NCI-H2107 treated with DMSO at 0.1 percent for 48 hours (cell line): ENCODE results near the gene TMEM178B.

Source experiments
- DNase-seq: peaks from one replicate; lab custom pipeline; 2025; ENCODE audit not compliant: unreplicated experiment; lab: John Stamatoyannopoulos, UW

The TMEM178B gene

DNA sequence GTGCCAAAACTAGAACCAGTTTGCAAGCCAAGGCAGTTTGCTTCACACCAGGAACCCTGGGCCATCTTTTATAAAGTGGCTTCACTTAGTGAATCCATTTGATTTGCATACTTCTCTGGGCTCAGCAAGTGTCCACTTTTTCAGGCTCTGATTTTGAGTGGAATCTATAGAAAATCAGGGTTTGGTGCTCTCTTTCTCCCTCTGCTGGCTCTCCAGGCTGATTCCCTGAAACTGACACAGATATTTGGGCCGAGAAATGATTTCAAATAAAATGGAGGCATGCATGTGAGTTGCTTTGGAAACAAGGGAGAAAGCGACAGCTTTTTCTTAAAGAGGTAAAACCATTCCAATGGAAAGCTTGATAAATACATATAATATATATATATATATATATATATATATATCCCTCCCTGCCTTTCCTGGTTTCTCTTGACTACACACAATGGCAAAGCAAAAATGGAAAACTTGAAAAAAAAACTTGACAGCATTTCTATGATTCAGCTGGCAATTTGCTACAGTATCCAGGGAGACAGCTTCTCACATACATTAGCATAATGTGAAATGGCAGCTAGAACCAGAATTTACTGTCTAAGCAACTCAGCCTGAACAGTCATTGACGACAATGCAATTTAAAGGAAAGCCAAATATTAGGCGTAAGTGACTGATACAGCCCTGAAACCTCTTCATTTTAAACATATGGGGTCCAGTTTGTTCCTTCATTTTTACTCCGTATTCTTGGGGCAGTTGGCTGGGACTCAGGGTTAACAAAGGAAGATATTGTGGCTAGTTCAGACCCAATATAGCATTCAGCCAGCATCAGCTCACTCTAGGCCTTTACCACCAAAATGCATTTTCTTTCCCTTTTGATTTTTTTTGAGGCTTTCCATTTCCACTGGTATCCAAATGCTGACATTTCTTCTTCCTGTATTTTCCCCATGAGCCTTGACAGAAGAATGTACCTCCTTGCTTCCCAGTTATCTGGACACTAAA lies 188.5 kb downstream of the TMEM178B start:
- DNase-seq: no peak

GRCh38 chr7:141263508-141263907 lies 189.6 kb downstream of the TMEM178B start:
- DNase-seq: no peak

GRCh38 chr7:141263983-141264382 lies 190.1 kb downstream of the TMEM178B start:
- DNase-seq: no peak

DNA sequence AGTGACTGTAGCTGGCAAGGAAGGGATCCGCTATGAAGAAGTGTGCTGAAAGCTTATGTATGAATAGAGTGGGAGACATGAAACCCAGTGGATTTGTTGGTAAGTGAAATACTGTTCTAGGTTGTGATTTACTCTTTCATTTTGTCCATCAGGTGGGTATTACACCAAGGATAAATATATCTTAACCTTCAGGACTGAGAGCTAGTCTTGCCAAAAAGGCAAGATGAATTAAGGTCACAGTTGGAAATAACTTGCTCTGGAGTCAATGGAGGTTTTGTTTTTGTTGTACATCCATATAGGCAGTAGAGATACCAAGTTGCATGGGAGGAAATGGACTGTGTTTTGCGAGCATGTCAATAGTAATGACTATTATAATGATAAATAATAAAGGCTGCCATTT lies 190.6 kb downstream of the TMEM178B start:
- DNase-seq: no peak

- no peak for DNase-seq
Measured at GRCh38 chr7:141265668-141266067, 191.8 kb downstream of the TMEM178B start.

DNA sequence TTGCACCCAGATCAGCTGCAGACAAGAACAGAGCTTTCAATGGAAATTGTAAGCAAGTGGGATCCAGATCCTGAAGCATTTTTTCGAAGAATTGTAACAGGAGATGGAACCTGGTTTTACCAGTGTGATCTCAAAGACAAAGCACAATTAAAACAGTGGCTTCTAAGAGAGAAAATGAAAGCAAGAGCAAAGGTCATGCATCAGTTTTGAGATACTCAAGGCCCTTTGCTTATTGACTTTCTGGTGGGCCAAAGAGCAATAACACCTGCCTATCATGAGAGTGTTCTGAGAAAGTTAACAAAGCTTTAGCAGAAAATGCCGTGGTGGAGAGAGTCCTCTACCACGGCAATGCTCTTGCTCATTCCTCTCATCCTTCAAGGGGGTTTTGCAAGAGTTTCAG lies 194.8 kb downstream of the TMEM178B start:
- DNase-seq: peak; percentile 36

DNA sequence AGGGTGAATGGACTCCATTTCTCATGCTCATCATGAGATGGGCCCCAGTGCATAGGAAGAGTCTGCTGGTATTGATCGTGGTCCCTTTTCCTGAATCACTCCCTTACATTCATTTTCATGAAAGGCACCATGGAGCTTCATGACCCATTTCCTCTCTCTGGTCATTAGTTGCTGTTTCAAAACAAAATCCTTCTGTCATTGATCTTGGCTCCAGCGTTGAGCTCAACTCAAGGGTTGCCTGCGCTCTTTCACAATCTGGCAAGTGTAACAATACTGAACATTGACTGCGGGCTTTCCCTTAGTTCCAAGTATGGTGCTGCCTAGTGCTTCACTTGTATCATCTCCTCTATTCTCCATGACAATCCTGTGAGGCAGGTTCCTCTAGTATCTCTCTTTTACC lies 197.6 kb downstream of the TMEM178B start:
- DNase-seq: no peak

DNA sequence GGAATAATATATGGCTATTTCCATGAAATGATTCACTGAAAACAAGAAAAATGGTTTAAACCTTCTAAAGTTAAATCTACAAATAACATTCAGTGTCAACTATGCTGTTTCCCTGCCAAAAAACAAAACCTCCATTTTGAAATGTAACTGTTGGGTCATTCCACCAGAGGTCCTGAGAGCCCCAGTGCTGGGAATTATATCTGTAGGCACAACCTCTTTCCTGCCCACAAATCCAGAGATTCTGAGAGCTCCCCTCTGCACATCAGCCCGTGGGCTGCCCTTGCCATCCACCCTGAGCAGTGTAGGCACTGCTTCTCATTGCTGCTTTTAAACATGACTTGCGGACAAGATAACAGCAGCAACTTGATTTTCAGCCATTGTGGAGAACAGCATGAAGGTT lies 198.6 kb downstream of the TMEM178B start:
- DNase-seq: no peak

GRCh38 chr7:141275350-141275749 lies 201.5 kb downstream of the TMEM178B start:
- DNase-seq: no peak

DNA sequence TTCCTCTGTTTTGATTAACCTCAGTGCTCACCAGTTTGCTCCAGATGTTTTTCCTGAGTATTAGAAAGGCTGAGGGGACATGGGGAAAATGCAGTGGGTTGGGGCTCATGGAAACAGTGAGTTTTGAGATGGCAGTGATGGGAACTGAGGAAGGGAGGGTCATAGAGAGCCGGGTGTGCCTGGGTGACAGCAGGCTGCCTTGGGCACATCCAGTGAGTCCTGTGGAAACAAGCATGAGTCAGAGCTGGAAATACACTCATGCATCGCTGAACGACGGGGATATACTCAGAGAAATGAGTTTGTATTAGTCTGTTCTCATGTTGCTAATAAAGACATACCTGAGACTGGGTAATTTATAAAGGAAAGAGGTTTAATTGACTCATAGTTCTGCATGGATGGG lies 202.2 kb downstream of the TMEM178B start:
- no peak for DNase-seq

DNA sequence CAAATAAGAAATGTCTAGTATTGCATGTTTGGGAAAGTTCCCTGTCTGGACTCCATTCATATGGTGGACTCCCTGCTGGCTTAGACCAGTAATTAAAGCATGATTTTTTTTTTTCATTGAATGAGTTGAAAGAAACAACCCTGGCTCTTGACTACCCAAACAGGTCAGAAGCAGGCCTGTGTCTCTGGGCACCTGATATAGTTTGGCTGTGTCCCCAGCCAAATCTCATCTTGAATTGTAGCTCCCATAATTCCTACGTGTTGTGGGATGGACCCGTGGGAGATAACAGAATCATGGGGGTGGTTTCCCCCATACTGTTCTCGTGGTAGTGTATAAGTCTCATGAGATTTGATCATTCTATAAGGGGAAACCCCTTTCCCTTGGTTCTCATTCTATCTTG lies 206.2 kb downstream of the TMEM178B start:
- DNase-seq: no peak

GRCh38 chr7:141281311-141281710 lies 207.4 kb downstream of the TMEM178B start:
- no peak for DNase-seq

DNA sequence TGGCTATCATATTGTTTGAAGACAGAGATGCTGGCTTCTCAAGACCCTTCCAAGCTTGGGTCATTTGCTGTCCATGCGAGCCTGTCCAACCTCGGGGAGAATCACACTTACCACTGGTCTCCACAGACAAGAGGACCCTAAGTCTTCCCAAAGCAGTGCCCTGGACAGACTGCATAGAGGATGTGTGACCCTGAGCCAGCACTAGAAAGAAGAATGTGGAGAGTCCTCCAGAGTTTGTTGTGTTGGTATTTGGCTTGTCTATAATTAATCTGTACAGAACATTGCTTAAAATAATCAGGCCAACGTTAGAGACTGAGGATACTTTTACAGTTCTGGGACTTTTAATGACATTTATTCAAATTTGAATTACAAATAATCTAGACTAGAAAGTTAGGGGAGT lies 212.7 kb downstream of the TMEM178B start:
- DNase-seq: no peak

GRCh38 chr7:141287936-141288335 lies 214.1 kb downstream of the TMEM178B start:
- no peak for DNase-seq

DNA sequence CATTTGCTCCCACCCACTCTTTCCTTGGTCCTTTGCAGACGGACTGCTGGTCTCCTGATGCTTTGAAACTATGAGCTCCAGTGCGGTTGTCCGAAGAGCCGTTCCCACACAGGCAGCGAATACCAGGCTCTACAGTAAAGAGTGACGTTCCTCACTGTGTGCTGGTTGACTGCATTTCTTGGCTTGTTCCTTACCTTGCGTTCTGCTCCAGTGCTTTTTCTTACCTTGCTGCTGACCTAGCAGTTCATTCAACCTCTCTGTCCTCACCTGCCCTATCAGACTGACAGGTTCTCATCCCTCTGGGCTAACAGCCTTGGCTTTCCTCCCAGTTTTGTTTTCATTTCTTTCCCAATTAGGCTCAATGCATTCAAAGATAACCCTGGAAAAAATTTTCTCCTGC lies 214.8 kb downstream of the TMEM178B start:
- DNase-seq: no peak

GRCh38 chr7:141290365-141290764 lies 216.5 kb downstream of the TMEM178B start:
- no peak for DNase-seq

DNA sequence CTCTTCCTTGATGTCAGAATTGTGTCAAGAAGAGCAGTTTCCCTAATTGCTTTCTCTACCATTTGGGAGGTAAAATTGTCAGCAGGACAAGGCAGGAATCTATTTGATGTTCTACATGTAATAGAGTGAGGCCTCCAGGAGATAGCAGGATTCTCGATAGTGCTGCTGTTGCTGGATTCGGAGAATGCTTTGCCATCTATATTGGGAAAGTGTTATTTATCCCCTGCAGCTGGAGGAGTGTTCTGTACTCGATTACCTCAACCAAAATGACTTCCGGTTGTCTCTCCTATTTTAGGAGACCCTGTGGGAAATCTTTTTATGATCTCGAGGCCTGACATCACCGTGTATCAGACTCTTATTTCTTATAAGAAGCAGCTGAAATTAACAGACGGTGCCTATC lies 217.1 kb downstream of the TMEM178B start:
- no peak for DNase-seq

DNA sequence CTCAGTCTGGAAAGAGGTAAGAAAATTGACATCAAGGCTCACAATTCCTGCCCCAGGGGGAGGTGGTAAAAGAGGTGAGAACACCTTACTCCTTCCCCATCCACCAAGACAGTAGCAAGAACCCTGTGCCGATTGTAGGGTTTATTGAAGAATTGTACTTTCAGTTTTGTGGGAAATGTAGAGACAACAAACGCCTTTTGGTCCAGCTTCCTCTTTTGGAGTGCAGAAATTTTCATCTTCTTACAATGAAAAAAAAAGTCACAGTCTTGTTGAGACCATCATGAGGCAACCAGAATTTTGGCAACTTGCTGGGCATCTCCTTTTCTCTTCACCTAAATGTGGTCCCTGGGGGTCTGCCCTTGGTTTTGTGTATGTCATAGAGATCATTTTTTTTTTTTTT lies 217.7 kb downstream of the TMEM178B start:
- no peak for DNase-seq

DNA sequence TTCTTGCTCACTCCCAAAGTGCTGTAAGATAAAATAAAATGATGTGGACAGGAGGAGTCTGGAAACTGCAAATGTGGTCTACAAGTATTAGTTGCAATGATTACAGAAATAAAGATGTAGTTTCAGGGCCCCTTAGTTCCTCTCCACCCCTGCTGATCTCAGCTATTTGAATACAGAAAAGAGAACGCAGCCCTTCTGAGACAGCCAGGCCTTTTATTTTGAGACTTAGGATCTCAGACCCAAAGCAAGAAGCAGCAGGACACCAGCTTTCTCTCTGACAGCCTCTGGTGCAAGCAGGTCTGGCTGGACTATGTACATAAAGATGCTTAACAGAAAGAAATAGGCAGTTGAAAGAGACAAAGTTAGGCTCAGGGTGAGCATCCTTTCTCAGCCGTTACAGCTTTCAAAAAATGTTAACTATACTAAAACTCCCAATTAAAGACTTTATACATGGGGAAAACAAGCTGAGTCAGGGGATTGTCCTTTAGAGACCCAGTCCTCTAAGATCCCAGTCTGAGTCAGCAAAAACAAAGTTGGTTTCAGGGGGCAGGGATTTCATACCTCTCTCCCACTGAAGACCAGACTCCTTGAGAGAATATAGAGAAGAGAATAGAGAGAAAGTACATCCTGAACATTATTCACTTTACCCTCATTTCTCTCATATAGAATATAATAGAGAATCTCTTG lies 220.4 kb downstream of the TMEM178B start:
- DNase-seq: no peak

DNA sequence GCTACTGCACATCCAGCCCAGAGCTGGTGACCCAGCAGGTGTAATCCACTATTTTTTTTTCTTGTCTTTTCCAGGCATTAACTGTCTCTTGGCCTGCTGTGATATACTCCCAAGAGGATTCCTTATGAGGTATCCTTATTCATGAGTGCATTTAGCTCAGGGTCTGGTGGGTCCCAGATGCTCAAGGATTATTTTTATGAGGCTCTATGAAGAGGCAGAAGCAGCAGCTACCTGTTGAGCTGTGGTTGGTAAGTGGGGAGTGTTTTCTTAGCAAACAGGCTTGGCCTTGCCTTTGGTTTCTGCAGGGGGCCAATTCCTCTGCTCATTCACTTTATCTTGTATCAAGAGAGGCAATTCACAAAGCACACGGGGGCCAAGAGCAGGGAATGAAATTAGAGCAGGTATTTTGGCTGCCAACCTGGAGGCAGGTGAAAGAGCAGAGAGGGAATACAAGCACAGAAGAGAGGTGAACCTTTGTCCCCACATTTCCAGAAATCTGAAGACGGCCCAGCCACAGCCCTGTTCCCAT lies 221.6 kb downstream of the TMEM178B start:
- DNase-seq: peak; percentile 97

DNA sequence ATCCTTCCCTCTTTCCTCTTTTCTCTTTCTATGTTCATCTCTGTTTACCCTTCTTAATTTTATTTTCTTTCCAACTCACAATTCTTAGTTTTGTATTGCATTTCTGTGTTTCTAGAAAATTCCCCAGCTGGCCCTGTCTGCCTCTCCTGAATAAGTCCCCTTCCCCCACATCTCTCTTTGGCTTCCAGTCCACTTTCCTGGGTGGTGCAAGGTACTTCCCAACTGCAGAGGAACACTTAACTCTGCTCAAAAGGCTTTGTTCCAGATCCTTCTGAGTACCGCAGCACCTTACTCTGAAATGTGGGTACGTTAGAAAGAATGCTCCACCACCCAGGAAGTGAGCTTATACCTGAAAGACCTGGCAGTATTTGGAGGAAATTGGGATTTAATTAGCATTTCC lies 227.0 kb downstream of the TMEM178B start:
- DNase-seq: no peak

DNA sequence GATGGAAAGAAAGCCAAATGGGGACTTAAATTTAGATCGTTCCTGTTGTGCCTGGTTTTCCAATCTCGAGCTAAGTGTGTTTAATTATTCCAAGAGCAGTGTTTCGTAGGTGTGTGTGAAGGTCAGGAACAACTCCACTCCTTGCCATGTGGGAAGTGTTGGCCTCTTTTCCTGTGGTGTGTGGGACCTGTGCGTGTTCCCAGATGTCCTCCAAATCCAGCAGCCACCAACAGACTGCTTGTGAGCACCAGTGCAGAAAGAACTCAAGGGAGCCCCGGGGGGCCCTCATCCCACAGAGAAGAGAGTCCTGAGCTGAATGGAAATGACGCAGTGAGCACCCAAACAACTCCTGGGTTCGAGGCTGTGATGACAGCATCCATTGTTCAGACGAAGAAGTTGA lies 227.7 kb downstream of the TMEM178B start:
- peak; percentile 31 for DNase-seq
